Measurements from ENCODE around the gene COLEC11. TPM values are rescaled to one million over a fixed set of nuclear protein-coding genes. Genes with fewer than 3 reads are reported as not detected.

The COLEC11 gene
- total and polyA plus RNA-seq, 2 experiments from 2014 or later, result 21.5 to 22.6 TPM

DNA sequence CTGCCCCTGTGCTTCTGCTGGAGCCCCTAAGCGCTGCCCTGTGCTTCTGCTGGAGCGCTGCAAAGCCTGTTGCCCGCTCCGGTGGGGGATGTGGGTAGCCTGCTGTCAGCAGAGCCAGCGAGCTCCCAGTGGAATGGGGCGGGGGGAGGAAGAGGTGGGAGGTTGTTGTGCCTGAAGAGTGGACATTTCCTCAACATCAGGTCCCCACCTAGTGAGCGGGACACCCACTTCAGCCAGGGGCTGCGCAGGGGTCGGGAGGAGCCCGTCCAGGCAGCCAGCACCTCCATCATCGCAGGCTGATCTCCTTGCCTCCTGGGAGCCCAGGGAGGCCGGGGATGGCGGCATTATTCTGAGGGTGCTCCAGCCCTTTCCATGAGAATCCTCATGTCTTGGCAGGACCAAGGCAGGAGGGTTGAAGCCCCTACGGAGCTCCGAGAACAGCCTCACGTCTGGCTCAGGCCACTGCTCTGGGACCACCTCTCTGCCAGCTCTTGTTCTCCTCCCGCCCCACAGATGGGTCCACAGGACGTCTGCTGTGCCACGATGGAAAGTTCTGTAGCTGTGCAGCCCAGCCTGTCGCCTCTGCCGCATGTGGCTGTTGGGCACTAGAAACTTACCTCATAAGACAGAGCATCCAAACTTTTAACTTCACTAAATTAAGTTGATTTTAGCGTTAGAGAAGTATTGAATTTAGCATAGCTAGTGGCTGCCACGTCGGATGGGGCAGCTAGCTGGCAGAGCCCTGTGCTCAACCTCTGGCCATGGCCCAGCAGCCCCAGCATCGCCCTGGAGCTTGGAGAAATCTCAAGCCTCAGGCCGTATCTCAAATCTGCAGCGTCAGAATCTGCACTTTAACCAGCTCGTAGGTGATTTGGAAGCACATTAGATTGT, 61.2 kb downstream of the COLEC11 start:
- Histone ChIP-seq H3K4me2 (no peak overlapping the region), H3K9me3 (ENCODE audit: low read depth) (no peaks in the 10 kb centered on the region), H3K4me1 (ENCODE audit: insufficient read depth) (peaks cover 15% of the 10 kb centered on the region), H3K27me3 (no peaks in the 10 kb centered on the region), H3K27ac (no peak overlapping the region), H3K36me3 (replicated peaks; ENCODE audit: insufficient read depth, low read depth) (no peaks in the 10 kb centered on the region), H3K9me2 (replicated peaks; ENCODE audit: insufficient read depth) (no peaks in the 10 kb centered on the region), H2AFZ (no peak overlapping the region), H3K79me2 (no peaks in the 10 kb centered on the region), H4K20me1 (ENCODE audit: insufficient read depth, poor library complexity, severe bottlenecking) (no peaks in the 10 kb centered on the region), H3K4me3 (no peak overlapping the region)
- 93% methylated on average over 28 of the region's 28 CpGs for WGBS (ENCODE audit: low lambda C conversion rate, missing lambda C conversion rate)
- no peak for DNase-seq (ENCODE audit: low spot score)
- TF ChIP-seq, protein P1, sequence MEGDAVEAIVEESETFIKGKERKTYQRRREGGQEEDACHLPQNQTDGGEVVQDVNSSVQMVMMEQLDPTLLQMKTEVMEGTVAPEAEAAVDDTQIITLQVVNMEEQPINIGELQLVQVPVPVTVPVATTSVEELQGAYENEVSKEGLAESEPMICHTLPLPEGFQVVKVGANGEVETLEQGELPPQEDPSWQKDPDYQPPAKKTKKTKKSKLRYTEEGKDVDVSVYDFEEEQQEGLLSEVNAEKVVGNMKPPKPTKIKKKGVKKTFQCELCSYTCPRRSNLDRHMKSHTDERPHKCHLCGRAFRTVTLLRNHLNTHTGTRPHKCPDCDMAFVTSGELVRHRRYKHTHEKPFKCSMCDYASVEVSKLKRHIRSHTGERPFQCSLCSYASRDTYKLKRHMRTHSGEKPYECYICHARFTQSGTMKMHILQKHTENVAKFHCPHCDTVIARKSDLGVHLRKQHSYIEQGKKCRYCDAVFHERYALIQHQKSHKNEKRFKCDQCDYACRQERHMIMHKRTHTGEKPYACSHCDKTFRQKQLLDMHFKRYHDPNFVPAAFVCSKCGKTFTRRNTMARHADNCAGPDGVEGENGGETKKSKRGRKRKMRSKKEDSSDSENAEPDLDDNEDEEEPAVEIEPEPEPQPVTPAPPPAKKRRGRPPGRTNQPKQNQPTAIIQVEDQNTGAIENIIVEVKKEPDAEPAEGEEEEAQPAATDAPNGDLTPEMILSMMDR (IDR thresholded peaks at IDR 0.05; ENCODE audit: poor library complexity), result no peak
- TF ChIP-seq EZH2phosphoT487 (IDR thresholded peaks at IDR 0.05; ENCODE audit: low read depth, severe bottlenecking, unreplicated experiment) (no peak), EZH2 (IDR thresholded peaks at IDR 0.05; ENCODE audit: borderline replicate concordance) (no peak)

DNA sequence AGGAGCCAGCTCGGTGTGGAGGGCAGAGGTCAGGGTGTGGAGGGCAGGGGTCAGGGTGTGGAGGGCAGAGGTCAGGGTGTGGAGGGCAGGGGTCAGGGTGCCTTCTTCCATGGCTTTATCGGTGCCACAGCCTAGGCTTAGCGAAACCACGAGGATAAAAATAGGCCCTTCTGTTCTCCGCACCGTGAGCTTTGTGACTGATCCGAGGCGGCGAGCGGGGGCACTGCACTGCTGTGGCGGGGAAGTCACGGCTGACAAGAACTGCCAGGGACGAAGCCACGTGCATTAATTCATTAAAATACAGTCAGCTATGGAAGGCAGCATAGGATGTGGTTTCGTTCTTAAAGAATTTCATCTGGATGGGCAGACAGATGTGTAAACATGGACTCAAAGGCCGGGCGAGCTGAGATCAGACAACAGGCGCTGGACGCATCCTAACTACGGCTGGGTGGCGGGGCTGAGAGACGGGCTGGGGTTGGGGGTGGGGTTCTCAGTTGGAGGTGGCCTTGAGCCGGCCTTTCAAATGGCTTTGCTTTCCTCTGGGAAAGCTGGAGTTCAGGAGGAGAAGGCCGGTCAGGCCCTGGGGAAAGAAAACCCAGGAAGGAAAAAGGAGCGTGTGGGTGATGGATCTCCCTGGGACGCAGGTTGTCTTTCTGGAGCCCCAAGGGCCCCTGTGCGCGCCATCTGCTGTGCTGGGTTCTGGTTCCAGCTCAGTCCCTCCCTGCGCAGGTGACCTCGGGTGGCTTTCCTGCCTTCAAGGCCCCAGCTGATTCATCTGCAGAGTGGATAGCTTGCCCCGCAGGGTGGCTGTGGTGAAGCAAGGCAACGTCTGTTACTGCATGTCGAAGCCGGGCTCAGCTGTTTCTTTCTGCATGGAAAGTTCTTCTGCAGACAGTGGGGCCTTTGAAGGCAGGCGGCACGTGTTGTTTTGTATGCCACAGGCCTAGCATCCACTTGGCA, 62.1 kb downstream of the COLEC11 start:
- no peaks in the 10 kb centered on the region for H3K9me2 ChIP-seq (replicated peaks; ENCODE audit: insufficient read depth)
- TF ChIP-seq, protein P1 (IDR thresholded peaks at IDR 0.05; ENCODE audit: poor library complexity), result no peak
- no peak for TF ChIP-seq EZH2 (IDR thresholded peaks at IDR 0.05; ENCODE audit: borderline replicate concordance)
- TF ChIP-seq EZH2phosphoT487 (IDR thresholded peaks at IDR 0.05; ENCODE audit: low read depth, severe bottlenecking, unreplicated experiment), result no peak
- no peaks in the 10 kb centered on the region for H4K20me1 ChIP-seq (ENCODE audit: insufficient read depth, poor library complexity, severe bottlenecking)
- H3K36me3 ChIP-seq (replicated peaks; ENCODE audit: insufficient read depth, low read depth), result no peaks in the 10 kb centered on the region
- H3K4me1 ChIP-seq (ENCODE audit: insufficient read depth), result peaks cover 15% of the 10 kb centered on the region
- H3K27ac ChIP-seq, result no peak overlapping the region
- no peaks in the 10 kb centered on the region for H3K27me3 ChIP-seq
- H2AFZ ChIP-seq, result no peak overlapping the region
- H3K9me3 ChIP-seq (ENCODE audit: low read depth), result no peaks in the 10 kb centered on the region
- no peak for DNase-seq (ENCODE audit: low spot score)
- WGBS (ENCODE audit: low lambda C conversion rate, missing lambda C conversion rate), result 69% methylated on average over 36 of the region's 36 CpGs
- no peak overlapping the region for H3K4me2 ChIP-seq
- no peaks in the 10 kb centered on the region for H3K79me2 ChIP-seq
- H3K4me3 ChIP-seq, result no peak overlapping the region

DNA sequence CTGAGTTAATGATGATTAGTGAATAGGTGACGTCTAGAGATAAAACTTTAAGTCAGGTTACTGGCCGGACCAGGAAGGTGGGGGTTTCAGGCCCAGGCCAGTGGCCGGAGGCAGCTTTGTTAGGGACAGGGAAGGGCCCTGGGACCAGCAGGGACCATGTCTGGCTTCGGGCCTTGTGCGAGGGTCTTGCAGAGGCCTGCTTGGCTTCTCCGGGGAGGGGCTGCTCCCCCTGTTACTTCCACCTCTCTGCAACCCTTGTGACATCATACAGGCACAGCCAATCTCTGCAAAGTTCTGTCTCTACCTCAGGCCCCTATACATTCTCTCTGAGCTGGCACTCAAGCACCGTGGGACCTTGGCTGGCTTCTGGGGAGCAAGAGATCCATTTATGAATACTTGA, 63.0 kb downstream of the COLEC11 start, which contains the start of gene ALLC:
ALLC (plus strand) TSS at position 320 of the 400 bp plus-strand sequence. CDS start 12,958 bp downstream, outside the sequence.
- Histone ChIP-seq H3K4me3 (no peak within 1 kb of the TSS), H3K27me3 (no peaks in the 10 kb centered on the region), H3K9me2 (replicated peaks; ENCODE audit: insufficient read depth) (no peaks in the 10 kb centered on the region), H2AFZ (no peak within 1 kb of the TSS), H3K27ac (no peak within 1 kb of the TSS), H3K4me1 (ENCODE audit: insufficient read depth) (peaks cover 15% of the 10 kb centered on the region), H4K20me1 (ENCODE audit: insufficient read depth, poor library complexity, severe bottlenecking) (no peaks in the 10 kb centered on the region), H3K9me3 (ENCODE audit: low read depth) (no peaks in the 10 kb centered on the region), H3K36me3 (replicated peaks; ENCODE audit: insufficient read depth, low read depth) (no peaks in the 10 kb centered on the region), H3K79me2 (no peaks in the 10 kb centered on the region), H3K4me2 (no peak within 1 kb of the TSS)
- WGBS (ENCODE audit: low lambda C conversion rate, missing lambda C conversion rate), result 94% methylated on average over 7 of the region's 7 CpGs
- TF ChIP-seq, protein P1 (IDR thresholded peaks at IDR 0.05; ENCODE audit: poor library complexity), result no peak
- TF ChIP-seq EZH2 (IDR thresholded peaks at IDR 0.05; ENCODE audit: borderline replicate concordance) (no peak), EZH2phosphoT487 (IDR thresholded peaks at IDR 0.05; ENCODE audit: low read depth, severe bottlenecking, unreplicated experiment) (no peak)
- no peak for DNase-seq (ENCODE audit: low spot score)

All from hepatocyte (in vitro differentiated cells).